Measurements from ENCODE around the gene HIP1. TPM values are rescaled to one million over a fixed set of nuclear protein-coding genes. Genes with fewer than 3 reads are reported as not detected.
"Not testable (repeated sequence)": the region's sequence is repeated elsewhere in the genome, so short reads cannot be mapped to it uniquely, and the experiment has no call there.

Gene HIP1
- total RNA-seq, 1 donor = 25.7 TPM

GRCh38 chr7:75776295-75776971 lies 37.7 kb upstream of the HIP1 start:
- H3K9me3 ChIP-seq (ENCODE audit: low read depth, low read length) = no peaks in the 10 kb centered on the region
- H3K4me2 ChIP-seq (ENCODE audit: insufficient read depth, low read length) = no peak overlapping the region
- no peak overlapping the region for H3K4me3 ChIP-seq (ENCODE audit: insufficient read depth, low read length)
- H4K20me1 ChIP-seq (ENCODE audit: insufficient read depth, low read length) = no peaks in the 10 kb centered on the region
- no peak overlapping the region for H3K27ac ChIP-seq (ENCODE audit: low read depth, low read length)
- no peaks in the 10 kb centered on the region for H3K36me3 ChIP-seq (ENCODE audit: insufficient read depth, low read length)
- no peak overlapping the region for H2AFZ ChIP-seq (ENCODE audit: low read length)
- no peaks in the 10 kb centered on the region for H3K79me2 ChIP-seq (ENCODE audit: insufficient read depth, low read length)
- DNase-seq (ENCODE audit: insufficient read length, low spot score, missing footprints) = peak; percentile 54
- peaks cover 25% of the 10 kb centered on the region for H3K4me1 ChIP-seq (ENCODE audit: insufficient read depth, low read length)
- TF ChIP-seq CTCF (IDR thresholded peaks at IDR 0.05; ENCODE audit: extremely low read depth, low read depth, low read length) = peak; percentile 13
- no peaks in the 10 kb centered on the region for H3K27me3 ChIP-seq (ENCODE audit: insufficient read depth, low read length)

DNA sequence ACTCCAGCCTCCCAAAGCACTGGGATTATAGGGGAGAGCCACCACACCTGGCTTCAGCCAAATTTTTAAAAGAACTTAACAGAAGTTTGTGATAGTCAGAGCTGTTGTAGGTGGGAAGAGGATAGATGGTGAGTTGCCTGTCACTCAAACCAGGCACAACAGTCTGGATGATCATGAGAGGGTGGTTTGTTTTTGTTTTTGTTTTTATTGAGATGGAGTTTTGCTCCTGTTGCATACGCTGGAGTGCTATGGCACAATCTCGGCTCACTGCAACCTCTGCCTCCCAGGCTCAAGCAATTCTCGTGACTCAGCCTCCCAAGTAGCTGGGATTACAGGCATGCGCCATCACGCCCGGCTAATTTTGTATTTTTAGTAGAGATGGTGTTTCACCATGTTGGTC lies 35.2 kb upstream of the HIP1 start:
- H4K20me1 ChIP-seq (ENCODE audit: insufficient read depth, low read length); H3K36me3 ChIP-seq (ENCODE audit: insufficient read depth, low read length); H3K4me2 ChIP-seq (ENCODE audit: insufficient read depth, low read length); DNase-seq (ENCODE audit: insufficient read length, low spot score, missing footprints); H3K79me2 ChIP-seq (ENCODE audit: insufficient read depth, low read length); H3K4me3 ChIP-seq (ENCODE audit: insufficient read depth, low read length); H3K27me3 ChIP-seq (ENCODE audit: insufficient read depth, low read length); H2AFZ ChIP-seq (ENCODE audit: low read length); H3K27ac ChIP-seq (ENCODE audit: low read depth, low read length); H3K9me3 ChIP-seq (ENCODE audit: low read depth, low read length): not testable (repeated sequence)
- H3K4me1 ChIP-seq (ENCODE audit: insufficient read depth, low read length) = peaks cover 28% of the 10 kb centered on the region

DNA sequence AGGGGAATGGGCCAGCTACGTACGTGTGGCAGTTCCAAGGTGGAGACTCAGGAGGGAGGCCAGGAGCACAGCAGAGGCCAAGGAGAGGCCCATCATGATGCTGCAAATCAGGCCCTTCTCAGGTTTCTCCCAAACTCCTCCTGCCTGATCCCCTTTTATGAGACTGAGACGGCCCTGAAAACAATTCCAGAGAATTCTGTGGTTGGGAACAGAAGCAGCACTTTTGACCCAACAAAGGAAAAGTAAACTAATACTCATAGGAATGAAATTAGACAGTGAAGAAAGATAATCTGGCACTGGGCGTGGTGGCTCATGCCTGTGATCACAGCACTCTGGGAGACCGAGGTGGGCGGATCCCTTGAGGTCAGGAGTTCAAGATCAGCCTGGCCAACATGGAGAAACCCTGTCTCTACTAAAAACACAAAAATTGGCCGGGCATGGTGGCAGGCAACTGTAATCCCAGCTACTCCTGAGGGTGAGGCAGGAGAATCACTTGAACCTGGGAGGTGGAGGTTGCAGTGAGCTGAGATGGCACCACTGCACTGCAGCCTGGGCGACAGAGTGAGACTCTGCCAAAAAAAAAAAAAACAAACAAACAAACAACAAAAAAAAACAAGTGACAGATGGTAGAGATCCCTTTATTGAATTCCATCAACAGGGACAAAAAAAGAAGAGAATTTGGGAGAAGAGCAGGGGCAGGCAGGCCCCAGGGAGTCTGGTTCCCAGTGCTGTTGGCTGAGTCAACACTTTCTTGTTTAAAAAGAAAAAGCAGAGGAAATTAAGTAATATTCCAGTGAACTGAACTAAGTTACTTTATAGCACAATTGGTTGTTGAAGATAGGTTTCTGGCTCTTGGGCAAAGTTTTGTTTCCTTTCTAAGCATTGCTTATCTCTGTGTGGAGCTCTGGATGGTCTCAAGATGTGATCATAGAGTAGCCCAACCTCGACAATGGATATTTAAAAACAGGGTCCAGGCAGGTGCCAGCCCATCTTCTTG lies 33.6 kb upstream of the HIP1 start, which contains the start of gene CCL26:
Gene CCL26, minus strand, starts transcription at position 131 of the 997 bp plus-strand sequence. Its CDS starts 35 bp downstream, at position 96.
- H3K27ac ChIP-seq (ENCODE audit: low read depth, low read length) = peak within 1 kb of the TSS; percentile 90
- TF ChIP-seq CTCF (IDR thresholded peaks at IDR 0.05; ENCODE audit: extremely low read depth, low read depth, low read length) = no peak
- no peaks in the 10 kb centered on the region for H3K79me2 ChIP-seq (ENCODE audit: insufficient read depth, low read length)
- H3K4me3 ChIP-seq (ENCODE audit: insufficient read depth, low read length) = peak within 1 kb of the TSS; percentile 13
- no peaks in the 10 kb centered on the region for H4K20me1 ChIP-seq (ENCODE audit: insufficient read depth, low read length)
- no peaks in the 10 kb centered on the region for H3K27me3 ChIP-seq (ENCODE audit: insufficient read depth, low read length)
- H2AFZ ChIP-seq (ENCODE audit: low read length) = no peak within 1 kb of the TSS
- H3K36me3 ChIP-seq (ENCODE audit: insufficient read depth, low read length) = no peaks in the 10 kb centered on the region
- DNase-seq (ENCODE audit: insufficient read length, low spot score, missing footprints) = peak; percentile 55
- peak within 1 kb of the TSS; percentile 43 for H3K4me2 ChIP-seq (ENCODE audit: insufficient read depth, low read length)
- H3K4me1 ChIP-seq (ENCODE audit: insufficient read depth, low read length) = peaks cover 28% of the 10 kb centered on the region
- no peaks in the 10 kb centered on the region for H3K9me3 ChIP-seq (ENCODE audit: low read depth, low read length)

DNA sequence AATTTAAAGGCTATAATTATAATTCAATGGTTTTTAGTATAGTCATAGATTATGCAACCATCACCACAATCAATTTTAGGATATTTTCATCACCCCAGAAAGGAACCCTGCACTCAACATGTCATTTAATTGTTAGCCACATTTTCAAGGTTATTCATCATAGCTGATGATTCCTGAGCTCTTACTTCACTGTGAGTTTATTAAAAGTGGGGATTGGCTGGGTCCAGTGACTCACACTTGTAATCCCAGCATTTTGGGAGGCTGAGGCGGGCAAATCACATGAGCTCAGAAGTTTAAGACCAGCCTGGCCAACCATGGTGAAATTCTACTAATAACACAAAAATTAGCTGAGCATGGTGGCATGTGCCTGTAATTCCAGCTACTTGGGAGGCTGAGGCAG lies 32.5 kb upstream of the HIP1 start:
- Histone ChIP-seq H3K4me2 (ENCODE audit: insufficient read depth, low read length) (peak overlapping the region; percentile 43), H4K20me1 (ENCODE audit: insufficient read depth, low read length) (no peaks in the 10 kb centered on the region), H3K4me3 (ENCODE audit: insufficient read depth, low read length) (no peak overlapping the region), H3K9me3 (ENCODE audit: low read depth, low read length) (no peaks in the 10 kb centered on the region), H3K27me3 (ENCODE audit: insufficient read depth, low read length) (no peaks in the 10 kb centered on the region), H3K27ac (ENCODE audit: low read depth, low read length) (peak overlapping the region; percentile 90), H2AFZ (ENCODE audit: low read length) (no peak overlapping the region), H3K79me2 (ENCODE audit: insufficient read depth, low read length) (no peaks in the 10 kb centered on the region), H3K36me3 (ENCODE audit: insufficient read depth, low read length) (no peaks in the 10 kb centered on the region), H3K4me1 (ENCODE audit: insufficient read depth, low read length) (peaks cover 28% of the 10 kb centered on the region)
- no peak for TF ChIP-seq CTCF (IDR thresholded peaks at IDR 0.05; ENCODE audit: extremely low read depth, low read depth, low read length)
- DNase-seq (ENCODE audit: insufficient read length, low spot score, missing footprints) = peak; percentile 68

All from osteoblast (primary cell).